ENCODE measurements around the gene PRAMEF12. TPM values are rescaled to one million over a fixed set of nuclear protein-coding genes. Genes with fewer than 3 reads are reported as not detected.

Gene PRAMEF12
- polyA plus RNA-seq, 1 donor from 2014 or later = not detected

DNA sequence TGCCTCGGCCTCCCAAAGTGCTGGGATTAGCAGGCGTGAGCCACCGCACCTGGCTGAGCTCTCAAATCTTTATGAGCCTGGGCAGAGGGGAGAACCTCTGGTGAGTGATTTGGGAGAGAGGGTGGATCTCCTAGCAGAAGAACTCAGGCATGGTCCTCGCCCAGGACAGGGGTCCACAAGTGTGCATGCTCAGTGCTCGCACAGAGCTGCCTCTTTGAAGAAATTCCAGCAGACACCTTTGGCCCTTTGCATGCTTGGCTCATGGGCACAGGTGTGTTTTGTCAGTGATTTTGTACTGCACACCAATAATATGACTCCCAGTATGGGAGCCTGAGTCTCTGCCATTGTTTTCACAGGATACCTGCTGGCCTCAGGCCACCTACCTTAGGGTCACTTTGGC, 11.8 kb upstream of the PRAMEF12 start:
- TF ChIP-seq RAD21 (conservative IDR thresholded peaks at IDR 0.05) = no peak
- no peak for TF ChIP-seq POLR2AphosphoS5 (IDR thresholded peaks at IDR 0.05)
- no peak for TF ChIP-seq TAF1 (IDR thresholded peaks at IDR 0.05; ENCODE audit: low read depth)
- TF ChIP-seq EZH2 (IDR thresholded peaks at IDR 0.05; ENCODE audit: borderline replicate concordance, insufficient read depth, low read length, poor library complexity, severe bottlenecking) = no peak
- TF ChIP-seq SMC3 (conservative IDR thresholded peaks at IDR 0.05; ENCODE audit: poor library complexity) = no peak
- no peak for TF ChIP-seq MXI1 (conservative IDR thresholded peaks at IDR 0.05; ENCODE audit: poor library complexity, severe bottlenecking)
- TF ChIP-seq, protein P1, sequence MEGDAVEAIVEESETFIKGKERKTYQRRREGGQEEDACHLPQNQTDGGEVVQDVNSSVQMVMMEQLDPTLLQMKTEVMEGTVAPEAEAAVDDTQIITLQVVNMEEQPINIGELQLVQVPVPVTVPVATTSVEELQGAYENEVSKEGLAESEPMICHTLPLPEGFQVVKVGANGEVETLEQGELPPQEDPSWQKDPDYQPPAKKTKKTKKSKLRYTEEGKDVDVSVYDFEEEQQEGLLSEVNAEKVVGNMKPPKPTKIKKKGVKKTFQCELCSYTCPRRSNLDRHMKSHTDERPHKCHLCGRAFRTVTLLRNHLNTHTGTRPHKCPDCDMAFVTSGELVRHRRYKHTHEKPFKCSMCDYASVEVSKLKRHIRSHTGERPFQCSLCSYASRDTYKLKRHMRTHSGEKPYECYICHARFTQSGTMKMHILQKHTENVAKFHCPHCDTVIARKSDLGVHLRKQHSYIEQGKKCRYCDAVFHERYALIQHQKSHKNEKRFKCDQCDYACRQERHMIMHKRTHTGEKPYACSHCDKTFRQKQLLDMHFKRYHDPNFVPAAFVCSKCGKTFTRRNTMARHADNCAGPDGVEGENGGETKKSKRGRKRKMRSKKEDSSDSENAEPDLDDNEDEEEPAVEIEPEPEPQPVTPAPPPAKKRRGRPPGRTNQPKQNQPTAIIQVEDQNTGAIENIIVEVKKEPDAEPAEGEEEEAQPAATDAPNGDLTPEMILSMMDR (IDR thresholded peaks at IDR 0.05; ENCODE audit: poor library complexity, severe bottlenecking) = no peak
- TF ChIP-seq, protein P2, sequence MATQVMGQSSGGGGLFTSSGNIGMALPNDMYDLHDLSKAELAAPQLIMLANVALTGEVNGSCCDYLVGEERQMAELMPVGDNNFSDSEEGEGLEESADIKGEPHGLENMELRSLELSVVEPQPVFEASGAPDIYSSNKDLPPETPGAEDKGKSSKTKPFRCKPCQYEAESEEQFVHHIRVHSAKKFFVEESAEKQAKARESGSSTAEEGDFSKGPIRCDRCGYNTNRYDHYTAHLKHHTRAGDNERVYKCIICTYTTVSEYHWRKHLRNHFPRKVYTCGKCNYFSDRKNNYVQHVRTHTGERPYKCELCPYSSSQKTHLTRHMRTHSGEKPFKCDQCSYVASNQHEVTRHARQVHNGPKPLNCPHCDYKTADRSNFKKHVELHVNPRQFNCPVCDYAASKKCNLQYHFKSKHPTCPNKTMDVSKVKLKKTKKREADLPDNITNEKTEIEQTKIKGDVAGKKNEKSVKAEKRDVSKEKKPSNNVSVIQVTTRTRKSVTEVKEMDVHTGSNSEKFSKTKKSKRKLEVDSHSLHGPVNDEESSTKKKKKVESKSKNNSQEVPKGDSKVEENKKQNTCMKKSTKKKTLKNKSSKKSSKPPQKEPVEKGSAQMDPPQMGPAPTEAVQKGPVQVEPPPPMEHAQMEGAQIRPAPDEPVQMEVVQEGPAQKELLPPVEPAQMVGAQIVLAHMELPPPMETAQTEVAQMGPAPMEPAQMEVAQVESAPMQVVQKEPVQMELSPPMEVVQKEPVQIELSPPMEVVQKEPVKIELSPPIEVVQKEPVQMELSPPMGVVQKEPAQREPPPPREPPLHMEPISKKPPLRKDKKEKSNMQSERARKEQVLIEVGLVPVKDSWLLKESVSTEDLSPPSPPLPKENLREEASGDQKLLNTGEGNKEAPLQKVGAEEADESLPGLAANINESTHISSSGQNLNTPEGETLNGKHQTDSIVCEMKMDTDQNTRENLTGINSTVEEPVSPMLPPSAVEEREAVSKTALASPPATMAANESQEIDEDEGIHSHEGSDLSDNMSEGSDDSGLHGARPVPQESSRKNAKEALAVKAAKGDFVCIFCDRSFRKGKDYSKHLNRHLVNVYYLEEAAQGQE (IDR thresholded peaks at IDR 0.05; ENCODE audit: borderline replicate concordance) = no peak
- no peak for TF ChIP-seq EP300 (conservative IDR thresholded peaks at IDR 0.05; ENCODE audit: poor library complexity, severe bottlenecking)
- H2AFZ ChIP-seq (ENCODE audit: low read depth, low read length) = no peak overlapping the region
- H3K9me2 ChIP-seq (ENCODE audit: insufficient read depth, low read length) = no peaks in the 10 kb centered on the region
- no peak overlapping the region for H3K4me3 ChIP-seq (ENCODE audit: low read length)
- no peak overlapping the region for H3K9ac ChIP-seq (ENCODE audit: low read length)
- H3K9me3 ChIP-seq (ENCODE audit: low read length) = no peaks in the 10 kb centered on the region
- no peaks in the 10 kb centered on the region for H3K27me3 ChIP-seq (ENCODE audit: insufficient read depth, low read depth, low read length)
- no peak overlapping the region for H3K27ac ChIP-seq (ENCODE audit: low read length)
- no peaks in the 10 kb centered on the region for H3F3A ChIP-seq (ENCODE audit: insufficient read depth, low read length, poor library complexity, severe bottlenecking)
- no peak overlapping the region for H3K4me2 ChIP-seq (ENCODE audit: low read length)
- H3K36me3 ChIP-seq (ENCODE audit: insufficient read depth, low read length) = no peaks in the 10 kb centered on the region
- no peaks in the 10 kb centered on the region for H3K79me2 ChIP-seq (replicated peaks; ENCODE audit: insufficient read depth, low read length)
- no peaks in the 10 kb centered on the region for H4K20me1 ChIP-seq (ENCODE audit: insufficient read depth)

DNA sequence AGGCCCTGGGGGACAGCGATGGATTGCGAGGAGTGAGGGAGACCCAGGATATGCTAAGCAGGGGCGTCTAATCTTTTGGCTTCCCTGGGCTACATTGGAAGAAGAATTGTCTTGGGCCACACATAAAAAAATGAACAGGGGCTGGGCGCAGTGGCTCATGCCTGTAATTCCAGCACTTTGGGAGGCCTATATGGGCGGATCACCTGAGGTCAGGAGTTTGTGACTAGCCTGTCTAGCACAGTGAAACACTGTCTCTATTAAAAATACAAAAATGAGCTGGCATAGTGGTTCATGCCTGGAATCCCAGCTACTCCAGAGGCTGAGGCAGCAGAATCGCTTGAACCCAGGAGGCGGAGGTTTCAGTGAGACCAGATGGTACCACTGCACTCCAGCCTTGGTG, 10.8 kb upstream of the PRAMEF12 start:
- H3K9me2 ChIP-seq (ENCODE audit: insufficient read depth, low read length) = no peaks in the 10 kb centered on the region
- no peak overlapping the region for H3K9ac ChIP-seq (ENCODE audit: low read length)
- H3F3A ChIP-seq (ENCODE audit: insufficient read depth, low read length, poor library complexity, severe bottlenecking) = no peaks in the 10 kb centered on the region
- no peaks in the 10 kb centered on the region for H3K9me3 ChIP-seq (ENCODE audit: low read length)
- no peak overlapping the region for H2AFZ ChIP-seq (ENCODE audit: low read depth, low read length)
- TF ChIP-seq, protein P2 (IDR thresholded peaks at IDR 0.05; ENCODE audit: borderline replicate concordance) = no peak
- TF ChIP-seq TAF1 (IDR thresholded peaks at IDR 0.05; ENCODE audit: low read depth) (no peak), SMC3 (conservative IDR thresholded peaks at IDR 0.05; ENCODE audit: poor library complexity) (no peak), EZH2 (IDR thresholded peaks at IDR 0.05; ENCODE audit: borderline replicate concordance, insufficient read depth, low read length, poor library complexity, severe bottlenecking) (no peak), MXI1 (conservative IDR thresholded peaks at IDR 0.05; ENCODE audit: poor library complexity, severe bottlenecking) (no peak), POLR2AphosphoS5 (IDR thresholded peaks at IDR 0.05) (no peak), RAD21 (conservative IDR thresholded peaks at IDR 0.05) (no peak), EP300 (conservative IDR thresholded peaks at IDR 0.05; ENCODE audit: poor library complexity, severe bottlenecking) (no peak)
- TF ChIP-seq, protein P1 (IDR thresholded peaks at IDR 0.05; ENCODE audit: poor library complexity, severe bottlenecking) = no peak
- no peak overlapping the region for H3K4me3 ChIP-seq (ENCODE audit: low read length)
- H3K79me2 ChIP-seq (replicated peaks; ENCODE audit: insufficient read depth, low read length) = no peaks in the 10 kb centered on the region
- no peaks in the 10 kb centered on the region for H4K20me1 ChIP-seq (ENCODE audit: insufficient read depth)
- H3K27me3 ChIP-seq (ENCODE audit: insufficient read depth, low read depth, low read length) = no peaks in the 10 kb centered on the region
- H3K36me3 ChIP-seq (ENCODE audit: insufficient read depth, low read length) = no peaks in the 10 kb centered on the region
- no peak overlapping the region for H3K27ac ChIP-seq (ENCODE audit: low read length)
- no peak overlapping the region for H3K4me2 ChIP-seq (ENCODE audit: low read length)

Data from neural cell (in vitro differentiated cells).